Peyer's patch (tissue), 4 donors: ENCODE results near the gene DLGAP1.

ENCODE experiments used
- POLR2A ChIP-seq, 2 donors: fragments of 450-650 bp; IDR thresholded peaks; one replicate each; pipeline ENCODE4 v1.5.1; 2017; ENCODE audit warnings: antibody characterized with exemption in 2 of 2, mild to moderate bottlenecking in 2 of 2, moderate library complexity in 2 of 2
- TF ChIP-seq, protein P1 (sequence below), 6 experiments: fragments of 450-650 bp in 4 of 6; fragments of 200-600 bp in 2 of 6; sonication (generic) in 1 of 6; IDR thresholded peaks; one replicate each; pipeline ENCODE4 v1.5.1; 2017 to 2019; ENCODE audit warnings: antibody characterized with exemption in 6 of 6, mild to moderate bottlenecking in 3 of 6, moderate library complexity in 1 of 6

DNA sequence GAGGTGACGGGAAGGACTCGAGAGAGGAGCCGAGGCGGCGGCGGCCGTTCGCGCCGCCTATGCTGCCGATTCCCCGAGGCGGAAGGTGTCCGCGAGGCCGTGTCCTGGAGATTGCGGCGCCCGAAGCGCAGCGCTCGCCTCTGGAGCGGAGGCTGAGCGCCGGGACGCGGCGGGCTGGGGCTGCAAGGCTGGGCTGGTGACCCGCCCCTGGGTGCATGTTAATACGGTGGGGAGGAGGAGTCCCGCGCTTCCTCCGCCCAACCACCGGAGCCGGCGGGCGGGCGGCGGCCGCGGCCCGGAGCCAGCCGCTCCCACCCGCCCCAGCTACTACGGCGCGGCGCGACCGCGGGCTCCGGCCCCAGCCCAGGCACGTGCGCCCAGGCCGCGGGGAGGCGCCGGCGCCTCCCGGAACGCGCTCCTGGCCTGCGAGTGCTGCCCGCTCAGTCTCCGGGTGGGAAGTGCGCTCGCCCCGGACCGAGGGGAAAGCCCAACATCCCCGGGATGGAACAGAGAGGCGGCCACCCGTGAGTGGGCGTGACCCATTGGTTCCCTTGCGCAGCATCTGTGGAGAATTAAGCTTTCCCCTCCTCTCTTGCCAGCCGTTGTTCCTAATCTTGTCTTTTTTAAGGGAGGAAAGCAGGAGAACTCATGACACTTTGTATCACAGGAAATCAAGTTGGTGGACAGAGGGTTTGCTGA lies at the start of gene DLGAP1:
- TF ChIP-seq, protein P1, sequence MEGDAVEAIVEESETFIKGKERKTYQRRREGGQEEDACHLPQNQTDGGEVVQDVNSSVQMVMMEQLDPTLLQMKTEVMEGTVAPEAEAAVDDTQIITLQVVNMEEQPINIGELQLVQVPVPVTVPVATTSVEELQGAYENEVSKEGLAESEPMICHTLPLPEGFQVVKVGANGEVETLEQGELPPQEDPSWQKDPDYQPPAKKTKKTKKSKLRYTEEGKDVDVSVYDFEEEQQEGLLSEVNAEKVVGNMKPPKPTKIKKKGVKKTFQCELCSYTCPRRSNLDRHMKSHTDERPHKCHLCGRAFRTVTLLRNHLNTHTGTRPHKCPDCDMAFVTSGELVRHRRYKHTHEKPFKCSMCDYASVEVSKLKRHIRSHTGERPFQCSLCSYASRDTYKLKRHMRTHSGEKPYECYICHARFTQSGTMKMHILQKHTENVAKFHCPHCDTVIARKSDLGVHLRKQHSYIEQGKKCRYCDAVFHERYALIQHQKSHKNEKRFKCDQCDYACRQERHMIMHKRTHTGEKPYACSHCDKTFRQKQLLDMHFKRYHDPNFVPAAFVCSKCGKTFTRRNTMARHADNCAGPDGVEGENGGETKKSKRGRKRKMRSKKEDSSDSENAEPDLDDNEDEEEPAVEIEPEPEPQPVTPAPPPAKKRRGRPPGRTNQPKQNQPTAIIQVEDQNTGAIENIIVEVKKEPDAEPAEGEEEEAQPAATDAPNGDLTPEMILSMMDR (IDR thresholded peaks at IDR 0.05): no peak
- TF ChIP-seq POLR2A (IDR thresholded peaks at IDR 0.05): no peak
